Thymus (tissue), 11 donors: ENCODE data around the gene KIF12. TPM values are rescaled to one million over a fixed set of nuclear protein-coding genes. Genes with fewer than 3 reads are reported as not detected.

ENCODE experiments used
- DNase-seq, 9 donors: peaks; one replicate each; pipeline ENCODE4 v3.0.0-alpha.2; 2013; ENCODE audit warnings: low spot score in 9 of 9, low read depth in 6 of 9, missing footprints in 1 of 9
- H3K27ac ChIP-seq, 2 donors: one replicate each; pipeline ENCODE4 v1.5.1; 2013; ENCODE audit warnings: control low read depth in 1 of 2, low read depth in 1 of 2, low read length in 1 of 2, mild to moderate bottlenecking in 1 of 2, moderate library complexity in 1 of 2
- H3K27me3 ChIP-seq, 2 donors: one replicate each; pipeline ENCODE4 v1.5.1; 2013; ENCODE audit warnings: low read length in 1 of 2; ENCODE audit not compliant: control insufficient read depth in 2 of 2, insufficient read depth in 1 of 2
- H3K36me3 ChIP-seq, 2 donors: one replicate each; pipeline ENCODE4 v1.5.1; 2013; ENCODE audit warnings: low read length in 1 of 2, mild to moderate bottlenecking in 1 of 2, moderate library complexity in 1 of 2; ENCODE audit not compliant: control insufficient read depth in 2 of 2, insufficient read depth in 2 of 2
- H3K4me1 ChIP-seq, 2 donors: one replicate each; pipeline ENCODE4 v1.5.1; 2013; ENCODE audit warnings: low read length in 2 of 2; ENCODE audit not compliant: control insufficient read depth in 2 of 2, insufficient read depth in 2 of 2
- H3K4me3 ChIP-seq, 2 donors: one replicate each; pipeline ENCODE4 v1.5.1; 2013; ENCODE audit warnings: low read length in 2 of 2, control low read depth in 1 of 2, mild to moderate bottlenecking in 1 of 2
- H3K9me3 ChIP-seq, 2 donors: one replicate each; pipeline ENCODE4 v1.5.1; 2013; ENCODE audit warnings: low read length in 1 of 2, mild to moderate bottlenecking in 1 of 2; ENCODE audit not compliant: control insufficient read depth in 2 of 2, insufficient read depth in 1 of 2
- WGBS: extraction: QIAGEN DNeasy Blood & Tissue Kit; methylation state at CpG from one replicate; pipeline ENCODE4 v1.1.7; 2013; 5-methylcytosine and 5-hydroxymethylcytosine counted together
- polyA plus RNA-seq: library from polyadenylated mRNA; stranded (reverse); fragments of 200-250 nt; gene quantifications from one replicate; pipeline ENCODE4 v1.2.3, GENCODE V29; 2013
- total RNA-seq: library from RNA; stranded (reverse); fragments of 120-200 nt; gene quantifications from one replicate; pipeline ENCODE4 v1.2.4, GENCODE V29; 2013
- donor health status: healthy.

KIF12 gene
- total and polyA plus RNA-seq, 2 donors, result 1.8 to 7.8 TPM

DNA sequence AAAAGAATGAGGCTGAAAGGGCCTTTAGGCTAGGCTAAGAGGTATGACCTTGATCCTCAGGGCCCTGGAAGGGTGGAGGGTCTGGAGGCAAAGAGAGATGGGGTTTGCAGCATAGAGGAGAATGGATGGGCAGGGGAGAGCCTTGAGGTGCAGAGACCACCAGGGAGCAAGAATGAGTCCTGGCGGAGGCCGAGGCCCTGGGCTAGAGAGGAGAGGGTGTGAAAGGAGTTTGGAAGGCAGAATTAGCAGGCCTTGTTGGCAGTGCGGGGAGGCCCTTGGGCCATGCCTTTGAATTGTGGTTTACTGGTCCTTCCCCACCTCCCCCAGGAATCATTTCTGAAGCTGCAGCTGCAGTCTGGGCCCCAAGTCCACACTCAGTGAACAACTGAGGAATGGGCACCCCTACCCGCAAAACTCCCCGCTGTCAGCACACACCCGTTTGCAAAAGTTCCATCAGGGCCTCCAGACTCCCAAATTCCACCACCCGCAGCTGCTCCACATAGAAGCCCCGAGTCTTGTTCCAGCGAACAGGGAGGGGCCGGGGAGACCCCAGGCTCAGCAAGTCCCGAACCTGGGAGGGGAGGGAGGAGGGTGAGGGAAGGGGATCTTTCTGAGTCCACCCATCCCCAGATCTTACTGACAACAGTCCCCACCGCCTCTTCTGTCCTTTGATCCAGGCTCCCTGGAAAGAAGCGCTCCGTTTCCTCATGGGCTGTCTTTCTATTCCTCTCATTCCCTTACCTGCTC is 2.1 kb downstream of the KIF12 start:
- 72% methylated on average over 14 of the region's 14 CpGs for WGBS
- no peak for DNase-seq
- Histone ChIP-seq H3K27ac (no peak overlapping the region), H3K4me3 (no peak overlapping the region), H3K36me3 (no peaks in the 10 kb centered on the region), H3K9me3 (no peaks in the 10 kb centered on the region), H3K27me3 (peaks cover 25 to 46% of the 10 kb centered on the region in 2 donors), H3K4me1 (no peaks in the 10 kb centered on the region)

DNA sequence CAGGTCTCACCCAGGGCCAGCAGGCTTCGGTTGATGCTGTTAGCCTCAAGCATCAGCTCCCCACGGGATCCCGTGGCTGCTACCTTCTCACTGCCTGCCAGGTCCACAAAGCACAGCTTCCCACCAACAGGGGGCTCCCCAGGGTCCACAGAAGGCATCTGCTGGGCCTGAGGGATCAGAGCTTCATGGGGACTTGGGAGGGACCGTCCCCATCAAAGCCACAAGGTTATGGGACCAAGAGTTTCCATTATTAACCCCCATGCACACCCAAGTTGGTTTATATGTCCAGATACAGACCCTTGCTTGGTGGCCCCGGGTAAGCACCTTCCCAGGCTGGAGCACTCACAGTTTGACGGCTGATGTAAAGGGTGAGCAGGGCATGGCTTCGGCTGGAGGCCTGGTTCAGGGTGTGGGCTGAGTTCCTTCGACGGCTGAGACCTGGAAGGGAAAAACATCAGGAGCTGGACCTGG is 3.0 kb downstream of the KIF12 start:
- 91% methylated on average over 9 of the region's 9 CpGs for WGBS
- Histone ChIP-seq H3K9me3 (no peaks in the 10 kb centered on the region), H3K27me3 (peaks cover 25 to 46% of the 10 kb centered on the region in 2 donors), H3K36me3 (no peaks in the 10 kb centered on the region), H3K4me3 (no peak overlapping the region), H3K27ac (no peak overlapping the region), H3K4me1 (no peaks in the 10 kb centered on the region)
- DNase-seq, result no peak

DNA sequence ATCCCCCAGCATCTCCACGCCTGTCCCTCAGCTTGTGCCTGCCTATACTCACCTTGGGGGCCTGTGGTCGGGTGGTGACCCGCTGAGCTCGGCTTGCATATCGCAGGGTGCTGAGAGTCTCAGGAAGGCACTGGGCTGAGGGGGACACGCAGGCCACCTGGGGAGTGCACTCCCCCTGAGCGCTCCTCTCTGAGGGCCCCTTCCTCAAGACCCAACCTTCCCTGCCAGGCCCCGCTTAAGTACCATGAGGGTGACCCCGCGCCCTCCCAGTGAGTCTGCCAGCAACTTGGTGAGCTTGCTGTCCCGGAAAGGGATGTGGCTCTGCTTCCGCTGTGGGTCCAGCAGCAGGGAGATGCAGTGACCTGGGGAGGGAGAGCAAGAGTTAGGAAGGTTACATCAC is 4.1 kb downstream of the KIF12 start:
- no peaks in the 10 kb centered on the region for H3K4me1 ChIP-seq
- no peaks in the 10 kb centered on the region for H3K36me3 ChIP-seq
- WGBS, result 96% methylated on average over 12 of the region's 12 CpGs
- no peak overlapping the region for H3K4me3 ChIP-seq
- no peaks in the 10 kb centered on the region for H3K9me3 ChIP-seq
- H3K27ac ChIP-seq, result no peak overlapping the region
- no peak for DNase-seq
- H3K27me3 ChIP-seq, result peaks cover 25 to 41% of the 10 kb centered on the region in 2 donors

DNA sequence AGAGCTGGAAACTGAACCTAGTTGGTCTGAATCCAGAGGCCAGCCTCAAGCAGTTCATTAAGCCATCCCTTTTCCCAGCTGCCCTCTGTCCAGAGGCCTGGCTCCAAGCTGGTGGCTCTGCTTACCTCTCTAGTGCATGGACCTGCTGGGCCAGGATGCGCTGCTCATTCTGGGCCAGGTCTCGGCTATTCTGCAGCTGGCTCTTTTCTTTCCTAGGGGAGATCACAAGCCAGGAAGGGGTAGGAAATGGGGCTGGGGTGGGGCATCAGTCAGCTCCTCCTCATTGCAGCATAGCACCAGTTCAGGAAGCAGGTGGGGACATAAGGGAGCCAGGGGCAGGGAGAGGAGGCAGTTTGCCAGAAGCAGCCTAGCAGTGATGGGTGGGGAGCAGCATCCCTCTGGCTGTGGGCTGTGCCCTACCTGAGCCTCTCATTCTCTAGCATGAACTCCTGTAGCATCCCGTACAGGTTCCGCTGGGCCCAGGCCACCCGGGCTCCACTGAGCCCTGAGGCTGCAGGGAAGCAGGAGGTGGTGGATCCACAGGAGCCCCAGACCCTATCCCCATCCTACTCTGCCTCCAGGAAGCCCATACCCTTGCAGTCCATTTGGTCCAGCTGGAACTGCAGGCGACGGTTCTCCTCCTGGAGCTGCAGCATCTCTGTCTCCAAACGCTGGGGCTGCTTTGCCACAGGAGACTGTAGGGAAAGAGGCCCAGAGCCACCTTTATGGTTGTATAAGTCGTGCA is 5.2 kb downstream of the KIF12 start:
- no peak for DNase-seq

DNA sequence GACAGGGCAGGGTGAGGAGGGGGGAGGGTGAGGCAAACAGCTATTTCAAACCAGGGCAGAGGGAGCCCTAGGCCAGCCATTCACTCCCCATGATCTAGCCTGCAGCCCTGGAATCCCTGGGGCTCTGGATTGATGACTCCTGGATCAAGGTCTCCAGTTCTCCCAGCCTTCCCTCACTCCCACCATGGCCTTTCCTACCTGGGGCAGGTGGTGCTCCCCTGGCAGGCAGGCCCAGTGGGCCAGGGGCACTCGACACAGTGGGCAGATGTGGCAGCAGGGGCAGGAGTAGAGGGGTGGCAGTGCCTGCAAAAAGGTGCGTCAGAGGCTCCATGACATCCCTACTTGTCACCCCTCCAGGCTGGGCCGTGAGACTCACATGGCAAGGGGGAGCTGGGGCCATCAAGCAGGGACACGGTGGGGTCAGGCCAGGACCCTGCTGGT is 6.0 kb downstream of the KIF12 start:
- Histone ChIP-seq H3K4me1 (no peaks in the 10 kb centered on the region), H3K27me3 (peaks cover 19 to 24% of the 10 kb centered on the region in 2 donors), H3K9me3 (no peaks in the 10 kb centered on the region), H3K36me3 (no peaks in the 10 kb centered on the region), H3K27ac (no peak overlapping the region), H3K4me3 (no peak overlapping the region)
- WGBS, result 93% methylated on average over 4 of the region's 4 CpGs
- DNase-seq, result no peak

More for the DNA sequence above, 5.2 kb downstream of the KIF12 start:
- WGBS, result 96% methylated on average over 9 of the region's 9 CpGs
- peaks cover 24 to 31% of the 10 kb centered on the region in 2 donors for H3K27me3 ChIP-seq
- H3K27ac ChIP-seq, result no peak overlapping the region
- no peaks in the 10 kb centered on the region for H3K36me3 ChIP-seq
- H3K9me3 ChIP-seq, result no peaks in the 10 kb centered on the region
- no peak overlapping the region for H3K4me3 ChIP-seq
- no peaks in the 10 kb centered on the region for H3K4me1 ChIP-seq

DNA sequence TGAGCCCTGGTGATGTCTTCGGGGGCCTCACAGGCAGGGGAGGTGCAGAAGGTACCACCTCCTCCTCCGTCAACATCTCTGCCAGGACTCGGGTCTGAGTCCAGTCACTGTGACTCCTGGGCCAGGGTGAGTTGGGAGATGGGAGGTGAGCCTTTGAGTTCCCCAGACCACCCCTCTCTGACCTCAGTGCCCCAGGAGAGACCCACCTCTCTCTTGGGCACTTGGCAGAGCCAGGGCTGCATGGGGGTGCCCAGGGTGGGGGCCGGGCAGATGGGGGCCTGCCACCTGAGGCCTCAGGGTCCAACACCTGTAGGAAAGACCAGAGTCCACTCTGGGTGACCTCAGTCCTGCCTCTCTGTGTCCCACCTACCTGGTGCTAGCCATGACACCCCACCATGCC is 6.8 kb downstream of the KIF12 start:
- Histone ChIP-seq H3K4me1 (no peaks in the 10 kb centered on the region), H3K27me3 (peaks cover 12 to 17% of the 10 kb centered on the region in 2 donors), H3K9me3 (no peaks in the 10 kb centered on the region), H3K36me3 (no peaks in the 10 kb centered on the region), H3K4me3 (no peak overlapping the region), H3K27ac (no peak overlapping the region)
- 97% methylated on average over 4 of the region's 4 CpGs for WGBS
- DNase-seq, result no peak

DNA sequence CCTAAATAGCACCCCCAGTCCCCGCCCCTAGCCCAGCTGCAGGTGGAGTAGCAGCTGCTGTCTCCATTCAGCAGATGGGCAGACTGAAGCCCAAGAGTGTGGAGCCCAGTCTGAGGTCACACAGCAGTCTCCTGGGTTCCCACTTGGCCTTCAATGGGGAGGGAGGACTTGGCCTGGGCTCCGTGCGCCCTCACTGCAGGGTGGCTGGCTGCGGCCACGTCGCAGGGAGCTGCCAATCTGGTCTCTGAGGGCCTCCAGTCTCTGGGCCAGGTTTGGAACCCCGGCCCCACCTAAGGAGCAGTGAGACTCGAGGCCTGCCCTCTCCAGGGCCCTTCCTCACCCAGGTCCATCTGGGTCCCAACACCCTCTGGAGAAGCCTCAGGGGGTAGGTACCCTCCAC is 7.4 kb downstream of the KIF12 start:
- Histone ChIP-seq H3K4me3 (no peak overlapping the region), H3K27me3 (peaks cover 5 to 11% of the 10 kb centered on the region in 2 donors), H3K27ac (no peak overlapping the region), H3K36me3 (no peaks in the 10 kb centered on the region), H3K9me3 (no peaks in the 10 kb centered on the region), H3K4me1 (no peaks in the 10 kb centered on the region)
- 94% methylated on average over 8 of the region's 8 CpGs for WGBS
- DNase-seq, result no peak

DNA sequence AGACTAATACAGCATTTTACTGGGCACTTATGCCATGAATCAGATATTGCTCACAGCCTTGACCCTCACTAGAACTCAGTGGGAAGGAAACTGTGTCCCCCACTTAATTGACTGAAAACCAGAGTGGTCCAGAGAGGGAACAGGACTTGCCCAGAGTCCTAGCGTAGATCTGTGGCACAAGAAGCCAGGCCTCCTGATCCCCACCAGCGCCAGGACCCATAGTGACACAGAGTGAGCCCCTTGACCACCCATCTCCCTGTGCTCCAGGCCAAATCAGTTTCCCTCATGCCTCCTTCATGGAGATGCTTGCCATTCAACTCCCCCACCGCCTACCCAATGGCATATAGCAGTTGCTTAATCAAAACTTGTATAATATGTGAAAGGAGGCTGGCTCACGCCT is 8.3 kb downstream of the KIF12 start:
- H3K9me3 ChIP-seq, result no peaks in the 10 kb centered on the region
- WGBS, result 95% methylated on average over 4 of the region's 4 CpGs
- no peaks in the 10 kb centered on the region for H3K4me1 ChIP-seq
- H3K4me3 ChIP-seq, result no peak overlapping the region
- no peaks in the 10 kb centered on the region for H3K36me3 ChIP-seq
- H3K27me3 ChIP-seq, result peaks cover 0 to 2% of the 10 kb centered on the region in 2 donors
- no peak for DNase-seq
- no peak overlapping the region for H3K27ac ChIP-seq

DNA sequence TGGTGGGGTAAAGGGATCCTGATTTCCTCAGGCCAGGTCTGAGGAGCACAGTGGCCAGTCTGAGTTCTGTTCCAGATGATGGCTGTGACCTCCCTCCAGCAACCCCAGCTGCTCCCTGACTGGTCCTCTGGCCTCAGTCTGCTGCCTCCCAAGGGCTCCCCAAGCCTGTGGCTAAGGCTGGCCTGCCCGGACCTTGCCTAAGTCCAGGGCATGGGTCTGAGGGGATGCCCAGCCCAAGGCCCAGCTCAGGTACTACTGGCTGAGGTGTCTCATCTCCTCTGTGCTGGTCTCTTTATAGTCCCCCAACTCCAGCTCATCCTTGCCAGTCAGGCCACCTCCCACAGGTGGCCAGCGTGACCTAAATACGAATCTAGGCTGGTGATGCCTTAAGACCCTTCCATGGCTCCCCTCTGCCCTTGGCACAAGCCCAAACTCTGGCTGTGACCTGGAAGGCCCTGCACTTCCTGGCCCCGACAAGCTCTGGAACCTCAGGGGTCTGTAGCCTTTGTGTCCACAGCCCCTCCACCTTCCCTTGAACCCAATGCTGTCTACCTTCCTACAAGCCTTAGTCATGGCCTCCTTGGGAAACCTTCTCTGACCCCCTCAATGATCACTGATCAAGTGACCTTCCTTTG is 9.8 kb downstream of the KIF12 start:
- Histone ChIP-seq H3K4me1 (no peaks in the 10 kb centered on the region), H3K9me3 (no peaks in the 10 kb centered on the region), H3K4me3 (no peak overlapping the region), H3K27me3 (no peaks in the 10 kb centered on the region), H3K27ac (no peak overlapping the region), H3K36me3 (no peaks in the 10 kb centered on the region)
- no peak for DNase-seq
- 92% methylated on average over 4 of the region's 4 CpGs for WGBS
